ENCODE measurements around the gene AIF1L.

The AIF1L gene

DNA sequence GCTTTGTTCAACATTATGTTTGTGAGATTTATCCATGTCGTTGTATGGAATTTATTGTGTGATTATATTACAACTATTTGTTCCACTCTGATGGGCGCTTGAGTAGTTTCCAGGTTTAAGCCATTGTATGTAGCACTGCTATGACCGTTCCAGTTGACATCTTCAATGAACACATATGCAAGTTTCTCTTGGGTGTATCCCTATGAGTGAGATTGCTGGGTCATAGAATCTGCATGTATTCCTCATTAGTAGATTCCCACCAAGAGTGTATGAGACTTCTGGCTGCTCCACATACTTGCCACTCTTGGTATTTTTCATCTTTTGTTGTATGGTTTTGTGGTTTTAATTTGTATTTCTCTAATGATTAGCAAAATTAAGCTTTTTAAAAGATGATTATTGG is 51.9 kb downstream of the AIF1L start:
- H3K9me3 ChIP-seq (ENCODE audit: insufficient read depth, low read length) = no peaks in the 10 kb centered on the region
- H3K27me3 ChIP-seq (ENCODE audit: low read length) = no peaks in the 10 kb centered on the region
- H3K27ac ChIP-seq (ENCODE audit: low read depth, low read length) = no peak overlapping the region
- H2AFZ ChIP-seq (ENCODE audit: low read depth, low read length, severe bottlenecking) = no peak overlapping the region
- no peak overlapping the region for H3K4me3 ChIP-seq (ENCODE audit: insufficient read depth, low read length, poor library complexity, severe bottlenecking)
- no peak for TF ChIP-seq EZH2phosphoT487 (conservative IDR thresholded peaks at IDR 0.05; ENCODE audit: low read length)
- TF ChIP-seq, protein P1, sequence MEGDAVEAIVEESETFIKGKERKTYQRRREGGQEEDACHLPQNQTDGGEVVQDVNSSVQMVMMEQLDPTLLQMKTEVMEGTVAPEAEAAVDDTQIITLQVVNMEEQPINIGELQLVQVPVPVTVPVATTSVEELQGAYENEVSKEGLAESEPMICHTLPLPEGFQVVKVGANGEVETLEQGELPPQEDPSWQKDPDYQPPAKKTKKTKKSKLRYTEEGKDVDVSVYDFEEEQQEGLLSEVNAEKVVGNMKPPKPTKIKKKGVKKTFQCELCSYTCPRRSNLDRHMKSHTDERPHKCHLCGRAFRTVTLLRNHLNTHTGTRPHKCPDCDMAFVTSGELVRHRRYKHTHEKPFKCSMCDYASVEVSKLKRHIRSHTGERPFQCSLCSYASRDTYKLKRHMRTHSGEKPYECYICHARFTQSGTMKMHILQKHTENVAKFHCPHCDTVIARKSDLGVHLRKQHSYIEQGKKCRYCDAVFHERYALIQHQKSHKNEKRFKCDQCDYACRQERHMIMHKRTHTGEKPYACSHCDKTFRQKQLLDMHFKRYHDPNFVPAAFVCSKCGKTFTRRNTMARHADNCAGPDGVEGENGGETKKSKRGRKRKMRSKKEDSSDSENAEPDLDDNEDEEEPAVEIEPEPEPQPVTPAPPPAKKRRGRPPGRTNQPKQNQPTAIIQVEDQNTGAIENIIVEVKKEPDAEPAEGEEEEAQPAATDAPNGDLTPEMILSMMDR (IDR thresholded peaks at IDR 0.05; ENCODE audit: insufficient read depth, low read length, poor library complexity, severe bottlenecking) = no peak
- H3K9me2 ChIP-seq (replicated peaks; ENCODE audit: insufficient read depth, low read length) = no peaks in the 10 kb centered on the region
- H4K20me1 ChIP-seq (ENCODE audit: low read depth, low read length) = no peaks in the 10 kb centered on the region
- peaks cover 38% of the 10 kb centered on the region; the same call in 1 of the 2 replicates for H3K36me3 ChIP-seq (ENCODE audit: low read length)
- H3F3A ChIP-seq (ENCODE audit: insufficient read depth) = no peaks in the 10 kb centered on the region
- no peak overlapping the region for H3K4me2 ChIP-seq (ENCODE audit: low read depth, low read length, poor library complexity, severe bottlenecking)
- no peak overlapping the region for H3K9ac ChIP-seq (ENCODE audit: low read length)
- no peaks in the 10 kb centered on the region for H3K79me2 ChIP-seq (ENCODE audit: insufficient read depth, low read length)

DNA sequence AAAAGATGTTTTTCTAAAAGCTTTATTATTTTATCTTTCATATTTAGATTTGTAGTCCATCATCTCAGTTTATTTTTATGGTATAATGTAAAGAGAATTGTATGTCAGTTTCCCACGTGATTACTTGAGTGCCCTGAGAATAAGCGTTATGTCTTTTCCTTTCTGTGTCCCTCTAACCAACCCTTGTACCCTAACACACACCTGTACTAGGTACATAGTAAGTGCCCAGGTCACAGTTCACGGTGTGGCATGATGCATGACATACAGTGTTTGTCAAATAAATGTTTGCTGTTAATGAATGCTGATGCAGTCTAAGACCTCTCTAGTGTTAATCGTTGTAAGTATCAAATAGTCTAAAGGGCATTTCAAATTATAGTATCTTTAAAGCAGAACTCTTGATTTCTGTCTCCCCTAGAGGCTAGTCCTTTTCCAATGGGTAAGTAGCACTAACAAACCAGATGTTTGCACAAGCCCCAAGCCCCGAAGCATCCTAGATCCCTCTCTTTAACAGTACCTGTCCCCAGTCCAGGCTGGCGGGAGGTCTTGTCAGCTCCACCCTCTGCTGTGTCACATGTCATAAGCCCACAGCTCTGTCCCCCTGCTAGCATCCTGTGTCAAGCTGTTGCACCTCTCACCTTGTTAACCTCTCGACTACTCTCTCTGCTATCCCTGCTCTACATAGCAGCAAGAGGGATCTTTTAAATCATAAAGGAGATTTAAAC is 52.8 kb downstream of the AIF1L start:
- Histone ChIP-seq H3K27ac (ENCODE audit: low read depth, low read length) (no peak overlapping the region), H3K36me3 (ENCODE audit: low read length) (peaks cover 32% of the 10 kb centered on the region; the same call in 1 of the 2 replicates), H3K4me2 (ENCODE audit: low read depth, low read length, poor library complexity, severe bottlenecking) (no peak overlapping the region), H3K9me2 (replicated peaks; ENCODE audit: insufficient read depth, low read length) (no peaks in the 10 kb centered on the region), H3K4me3 (ENCODE audit: insufficient read depth, low read length, poor library complexity, severe bottlenecking) (no peak overlapping the region), H3F3A (ENCODE audit: insufficient read depth) (no peaks in the 10 kb centered on the region), H2AFZ (ENCODE audit: low read depth, low read length, severe bottlenecking) (no peak overlapping the region), H3K27me3 (ENCODE audit: low read length) (no peaks in the 10 kb centered on the region), H4K20me1 (ENCODE audit: low read depth, low read length) (no peaks in the 10 kb centered on the region), H3K79me2 (ENCODE audit: insufficient read depth, low read length) (no peaks in the 10 kb centered on the region), H3K9ac (ENCODE audit: low read length) (no peak overlapping the region), H3K9me3 (ENCODE audit: insufficient read depth, low read length) (no peaks in the 10 kb centered on the region)
- TF ChIP-seq EZH2phosphoT487 (conservative IDR thresholded peaks at IDR 0.05; ENCODE audit: low read length) = no peak
- TF ChIP-seq, protein P1 (IDR thresholded peaks at IDR 0.05; ENCODE audit: insufficient read depth, low read length, poor library complexity, severe bottlenecking) = no peak

DNA sequence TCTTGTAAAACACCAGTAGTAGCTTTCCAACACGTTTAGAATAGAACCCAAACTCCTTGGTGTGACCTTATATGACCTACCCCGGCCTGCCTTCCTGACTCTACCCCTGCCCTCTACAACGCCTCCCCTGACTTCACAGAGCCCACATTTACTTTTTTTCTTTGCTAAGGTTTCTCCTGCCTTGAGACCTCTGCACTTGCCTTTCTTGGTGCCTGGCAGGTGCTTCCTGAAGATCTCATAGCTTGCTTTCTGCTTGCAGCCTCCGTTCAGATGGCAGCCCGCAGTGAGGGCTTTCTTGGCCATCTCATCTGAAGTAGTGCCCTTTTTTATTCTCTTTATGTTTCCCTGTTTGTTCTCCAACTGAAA is 53.3 kb downstream of the AIF1L start:
- Histone ChIP-seq H4K20me1 (ENCODE audit: low read depth, low read length) (no peaks in the 10 kb centered on the region), H3K79me2 (ENCODE audit: insufficient read depth, low read length) (no peaks in the 10 kb centered on the region), H3K4me2 (ENCODE audit: low read depth, low read length, poor library complexity, severe bottlenecking) (no peak overlapping the region), H3K9ac (ENCODE audit: low read length) (no peak overlapping the region), H3K4me3 (ENCODE audit: insufficient read depth, low read length, poor library complexity, severe bottlenecking) (no peak overlapping the region), H3K9me2 (replicated peaks; ENCODE audit: insufficient read depth, low read length) (no peaks in the 10 kb centered on the region), H3F3A (ENCODE audit: insufficient read depth) (no peaks in the 10 kb centered on the region), H3K27me3 (ENCODE audit: low read length) (no peaks in the 10 kb centered on the region), H2AFZ (ENCODE audit: low read depth, low read length, severe bottlenecking) (no peak overlapping the region), H3K9me3 (ENCODE audit: insufficient read depth, low read length) (no peaks in the 10 kb centered on the region), H3K27ac (ENCODE audit: low read depth, low read length) (no peak overlapping the region), H3K36me3 (ENCODE audit: low read length) (peaks cover 30% of the 10 kb centered on the region; the same call in 1 of the 2 replicates)
- TF ChIP-seq, protein P1 (IDR thresholded peaks at IDR 0.05; ENCODE audit: insufficient read depth, low read length, poor library complexity, severe bottlenecking) = no peak
